Left ventricle myocardium superior (tissue), 1 donor: ENCODE results near the gene HOOK1. TPM values are rescaled to one million over a fixed set of nuclear protein-coding genes. Genes with fewer than 3 reads are reported as not detected.

Experiments used
- ATAC-seq: fragments of 200-7000 bp; cut with Tn5 transposase; one replicate; pipeline ENCODE4 v1.9.1; 2020; ENCODE audit warnings: mild to moderate bottlenecking, moderate library complexity
- DNase-seq: peaks from one replicate; pipeline ENCODE4 v3.0.0-alpha.2; 2020
- intact Hi-C: fragments of 100-400 bp; cut with micrococcal nuclease; formaldehyde crosslinking; loops from one replicate; pipeline ENCODE4 v1.11.0; 2022
- long read RNA-seq: library from polyadenylated mRNA; unstranded; transcript quantifications from one replicate; pipeline ENCODE4 v2.0.0, GENCODE V29; 2021
- total RNA-seq: library from RNA; stranded (reverse); fragmentation: NEBNext Ultra II Directional; extraction: Animal tissue kit (Norgen Biotek cat#: 25700); gene quantifications from one replicate; pipeline ENCODE4 v1.2.1, GENCODE V29; 2021
- donor health status: DM: no; HTN: yes; CAD: no; lungs with severe emphysema.

Gene HOOK1
- total RNA-seq, result 10.7 TPM
- long read RNA-seq, full-length matches to known transcripts, result 2 of 7 reads
- long read RNA-seq, partial matches to known transcripts, result 3 of 7 reads
- long read RNA-seq, other reads (novel, unspliced or antisense), result 2 of 7 reads

DNA sequence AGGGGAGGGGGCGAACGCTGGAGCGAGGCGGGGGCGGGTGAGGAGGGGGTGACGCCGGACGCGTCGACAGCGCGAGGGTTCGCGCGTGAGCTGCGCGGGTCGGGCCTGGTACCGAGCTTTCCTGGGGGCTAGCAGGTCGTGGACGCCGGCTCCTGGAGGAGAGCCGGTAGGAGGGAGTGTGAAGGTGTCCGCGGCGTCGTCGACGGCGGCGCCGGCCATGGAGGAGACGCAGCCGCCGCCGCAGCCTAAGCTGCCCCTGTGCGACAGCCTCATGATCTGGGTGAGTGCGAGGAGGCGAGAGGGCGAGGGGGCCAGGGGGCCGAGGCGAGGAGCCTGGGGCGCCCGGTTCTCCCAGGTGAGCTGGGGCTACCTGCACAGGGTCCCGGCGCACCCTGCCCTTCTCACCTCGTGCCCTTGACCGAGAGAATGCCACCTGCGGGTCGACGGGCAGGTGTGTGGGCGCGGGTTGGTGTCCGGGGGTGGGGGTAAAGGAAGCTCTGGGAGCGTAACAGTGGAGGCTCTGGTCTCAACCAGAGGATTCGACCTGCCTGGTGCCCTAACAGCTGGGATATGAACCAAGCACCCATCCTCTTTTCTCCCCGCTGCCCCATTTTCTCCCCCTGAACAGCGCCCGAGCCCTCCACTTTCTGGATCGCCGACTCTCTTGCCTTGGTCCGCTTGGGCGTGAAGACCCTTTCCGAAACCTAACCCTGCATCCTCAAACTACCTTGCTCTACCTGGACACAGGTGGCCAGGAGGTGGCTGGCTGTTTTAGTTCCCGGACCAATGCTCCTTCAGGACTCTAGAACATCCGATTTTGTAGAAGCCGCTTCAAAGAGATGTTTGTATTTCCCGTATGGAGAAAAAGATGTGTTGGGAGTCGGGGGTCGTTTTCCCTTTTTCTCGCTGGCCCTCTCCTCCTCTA lies at the start of gene HOOK1:
TSS of gene HOOK1 (plus strand) at position 49 of the 925 bp plus-strand sequence. CDS start at position 218, 169 bp downstream.
- DNase-seq, result no peak
- peak; percentile 27 for ATAC-seq
- intact Hi-C loops, result no loop called here

DNA sequence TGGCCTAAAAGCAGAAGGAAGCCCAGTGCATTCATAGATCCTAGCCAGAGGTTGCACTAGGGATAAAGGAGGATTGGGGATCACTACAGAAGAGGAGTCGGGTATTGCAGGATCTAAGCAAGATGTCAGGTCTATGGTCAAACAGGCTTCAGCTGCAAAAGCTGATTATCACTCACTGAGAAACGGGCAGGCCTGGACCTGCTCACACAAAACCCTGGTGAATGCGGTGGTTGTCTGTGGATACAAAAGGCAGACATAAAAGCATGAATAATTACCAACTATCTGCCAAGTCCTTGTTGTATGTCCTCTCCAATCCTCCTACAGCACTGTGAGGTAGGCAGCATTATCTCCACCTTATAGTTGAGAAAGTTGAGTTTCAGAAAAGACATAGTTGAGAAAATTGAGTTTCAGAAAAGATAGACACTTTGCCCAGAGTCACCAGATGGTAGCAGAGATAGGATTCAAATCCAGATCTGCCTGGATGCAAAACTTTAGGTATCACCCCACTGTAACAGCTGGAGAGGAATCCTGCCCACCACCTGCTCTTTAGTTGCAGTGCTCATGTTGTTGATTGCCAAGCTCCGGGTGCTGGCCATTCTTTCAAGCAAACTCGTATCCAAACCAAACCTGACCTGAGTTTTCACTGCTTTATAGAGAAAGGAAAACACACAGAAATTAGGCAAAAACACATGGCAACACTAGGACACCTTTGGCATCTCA lies 49.6 kb upstream of the HOOK1 start:
- DNase-seq (no peak), ATAC-seq (no peak)
- intact Hi-C loops, result no loop called here

DNA sequence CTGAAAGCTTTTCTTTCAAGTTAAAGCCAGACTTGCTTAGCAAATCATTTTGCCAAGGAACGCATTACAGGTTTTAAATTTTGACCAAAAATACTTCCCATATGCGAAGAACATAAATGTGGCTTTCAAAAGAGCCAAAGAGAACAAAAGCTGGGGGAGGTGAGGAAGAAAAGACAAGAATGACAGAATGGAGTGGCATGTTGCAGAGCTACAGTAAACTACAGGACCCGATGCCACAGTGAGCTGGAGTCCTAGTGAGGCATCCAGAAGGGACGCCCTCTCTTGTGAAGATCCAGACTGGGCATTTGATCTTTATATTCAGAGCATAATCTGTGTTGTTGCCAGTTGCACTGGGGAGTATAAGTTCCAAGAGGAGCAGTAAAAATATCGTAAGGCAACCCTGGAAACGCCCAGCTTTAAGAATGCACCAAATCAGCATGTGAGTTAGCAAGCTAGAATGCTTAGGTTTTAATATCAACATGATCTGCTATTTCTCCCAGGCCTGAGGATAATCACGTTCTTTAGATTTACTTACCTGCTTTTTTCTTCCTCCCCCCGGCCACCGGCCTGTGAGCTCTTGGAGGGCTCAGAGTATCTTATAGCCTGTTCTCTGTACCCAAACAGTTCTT lies 48.4 kb upstream of the HOOK1 start:
- no peak for ATAC-seq
- intact Hi-C loops, result no loop called here
- no peak for DNase-seq

DNA sequence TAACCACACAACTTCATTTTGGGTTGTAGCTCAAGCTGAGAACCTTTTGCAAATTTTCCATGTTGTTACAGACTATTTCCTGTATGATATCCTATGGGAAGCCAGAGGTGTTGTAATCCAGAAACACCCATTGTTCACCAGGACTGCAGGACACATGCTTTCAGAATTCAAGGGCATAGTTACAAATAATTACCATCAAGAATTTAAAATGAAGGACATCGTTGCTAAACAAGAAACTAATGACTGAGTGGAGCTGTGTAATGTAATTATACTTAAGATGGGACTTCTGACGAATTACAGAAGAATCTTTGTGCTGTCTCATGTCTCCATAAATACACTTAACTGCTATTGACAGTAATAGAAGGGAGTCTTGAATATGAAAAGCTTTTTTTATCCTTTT lies 47.6 kb upstream of the HOOK1 start:
- DNase-seq (no peak), ATAC-seq (no peak)
- intact Hi-C loops, result no loop called here

DNA sequence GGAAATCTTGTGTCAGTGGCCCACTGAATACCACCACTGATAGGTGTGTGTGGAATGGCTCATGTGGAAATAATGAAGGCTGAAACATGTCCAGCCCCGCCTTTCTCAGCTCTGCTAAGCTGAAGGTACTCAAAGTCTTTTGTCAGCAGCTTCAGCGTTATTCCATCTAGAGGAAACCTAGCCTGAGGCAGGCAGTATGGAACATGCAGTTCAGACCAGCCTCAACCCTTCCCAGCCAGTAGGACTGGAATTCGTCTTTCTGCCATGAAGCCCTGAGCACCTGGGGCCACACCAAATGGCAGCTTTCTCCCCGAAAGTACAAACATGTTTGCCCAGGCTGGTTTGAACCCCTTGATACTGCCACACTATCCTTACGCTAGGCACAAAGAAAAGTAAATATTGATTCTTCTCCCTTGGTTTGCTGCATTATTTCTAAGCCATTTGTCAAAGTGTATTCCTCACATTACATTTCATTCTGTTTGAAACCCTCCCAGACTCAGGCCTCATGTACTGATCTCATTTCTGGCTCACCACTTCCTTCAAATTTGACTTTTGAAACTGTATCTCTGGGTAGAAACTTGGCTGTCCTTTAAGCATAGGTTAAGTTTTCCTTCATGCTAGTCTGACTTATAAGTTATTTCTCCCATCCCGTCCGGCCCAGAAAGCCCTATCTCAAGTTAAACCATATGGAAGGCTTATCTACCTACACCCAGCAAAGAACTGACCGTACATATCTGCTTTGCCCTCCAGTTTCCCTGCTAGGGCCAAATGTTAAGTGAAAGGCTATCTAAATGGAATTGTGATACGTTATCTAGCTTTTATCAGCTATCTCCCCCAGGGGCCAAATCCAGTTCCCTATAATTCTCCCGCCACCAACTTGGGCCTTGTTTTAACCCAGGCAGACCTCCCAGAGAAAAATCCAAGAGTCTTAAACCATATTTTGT lies 45.7 kb upstream of the HOOK1 start:
- intact Hi-C loops, result no loop called here
- no peak for DNase-seq
- no peak for ATAC-seq

DNA sequence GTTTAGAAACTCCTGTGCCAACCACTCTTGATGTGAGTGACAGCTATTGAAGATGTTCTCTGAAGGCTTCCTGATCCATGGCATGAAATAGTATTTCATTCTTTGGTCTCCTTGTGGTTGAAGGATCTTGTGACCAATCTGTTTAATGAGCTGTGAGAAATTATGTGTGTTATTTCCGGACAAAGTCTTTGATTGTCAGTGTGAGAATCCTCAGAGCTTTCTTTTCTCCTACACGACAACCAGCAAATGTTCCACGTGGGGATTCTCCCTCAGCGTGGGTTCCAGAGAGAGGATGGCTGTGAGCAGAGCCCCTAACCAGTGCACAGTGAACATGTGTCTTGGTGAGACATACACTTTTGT lies 45.0 kb upstream of the HOOK1 start:
- no peak for ATAC-seq

DNA sequence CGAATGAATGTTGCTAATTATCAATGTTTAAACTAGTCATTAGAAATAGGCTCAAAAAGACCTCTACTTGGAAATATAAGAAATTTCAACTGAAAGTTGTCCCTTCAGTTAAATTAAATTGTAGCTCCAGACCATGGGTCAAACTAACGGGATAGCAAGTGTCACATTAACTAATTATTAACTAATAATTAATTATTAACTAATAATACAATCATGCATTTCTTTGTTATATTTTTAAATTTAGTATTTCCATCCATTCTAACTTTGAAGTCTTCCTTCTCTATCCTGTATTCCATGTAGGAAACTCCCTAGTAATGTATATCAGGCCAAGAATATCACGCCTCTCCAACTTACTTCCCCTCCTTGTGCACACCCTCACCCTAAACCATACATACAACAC lies 43.4 kb upstream of the HOOK1 start:
- ATAC-seq (no peak), DNase-seq (no peak)
- intact Hi-C loops, result no loop called here

More for the DNA sequence above, 45.0 kb upstream of the HOOK1 start:
- DNase-seq, result no peak
- intact Hi-C loops, result no loop called here

DNA sequence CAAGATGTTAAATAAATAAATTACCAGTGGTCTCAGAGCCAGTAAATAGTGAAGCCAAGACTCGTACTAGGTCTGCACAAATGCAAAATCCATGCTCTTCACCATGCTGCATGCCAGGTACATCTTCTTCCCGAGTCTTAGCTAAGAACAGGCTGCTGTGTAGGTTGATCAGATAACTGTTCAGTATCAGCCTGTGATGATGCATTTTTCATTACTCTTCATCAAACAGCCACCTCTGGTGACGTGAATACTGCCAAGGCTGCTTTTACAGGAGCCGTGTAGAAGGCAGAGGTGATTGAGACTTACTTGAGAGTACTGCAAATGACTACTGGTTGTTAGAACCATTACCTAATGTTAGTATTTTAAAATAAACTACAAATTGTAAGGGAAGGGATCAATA lies 39.3 kb upstream of the HOOK1 start:
- intact Hi-C loops, result no loop called here
- no peak for DNase-seq

DNA sequence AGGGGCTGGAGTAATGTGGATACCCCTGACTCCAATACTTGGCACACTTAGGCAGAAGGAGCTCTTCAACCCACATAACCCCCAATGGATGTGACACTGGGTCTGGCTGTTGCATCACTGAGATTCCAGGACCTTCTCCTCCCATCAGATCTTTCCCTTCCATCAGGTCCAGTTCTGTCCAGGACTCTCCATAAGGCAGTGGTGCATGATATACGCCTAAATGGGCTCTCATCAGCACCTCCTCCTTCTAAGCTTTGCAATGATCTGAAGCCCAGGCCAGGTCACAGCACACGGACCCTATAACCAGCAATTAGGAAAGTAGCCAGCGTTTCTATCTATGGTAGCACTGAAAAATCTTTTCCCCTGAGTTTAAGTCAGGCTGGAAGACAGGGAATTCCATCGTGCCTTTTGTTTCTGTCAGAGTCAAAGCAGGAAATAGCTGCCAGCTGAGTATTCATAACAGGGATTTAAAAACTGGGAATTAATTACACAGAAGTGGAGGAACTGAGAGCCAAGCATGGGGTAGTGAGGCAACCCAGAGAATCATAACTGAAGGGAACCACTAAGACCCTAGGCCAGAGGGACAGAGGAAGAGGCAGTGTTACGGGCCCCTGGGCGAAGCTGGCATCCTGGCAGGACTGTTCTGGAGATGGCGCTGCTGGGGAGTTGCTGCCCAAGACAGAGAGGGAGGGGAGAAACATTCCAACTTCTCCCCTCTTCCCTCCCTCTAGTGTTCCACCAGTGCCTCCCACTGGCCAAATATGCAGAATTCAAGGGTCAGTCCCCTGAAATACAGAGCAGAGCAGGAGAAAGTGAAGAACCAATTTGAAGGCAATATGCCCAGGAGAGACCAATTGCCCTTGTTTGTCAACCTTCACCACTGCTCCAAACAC lies 37.5 kb upstream of the HOOK1 start:
- ATAC-seq (no peak), DNase-seq (no peak)
- intact Hi-C loops, result no loop called here

More for the DNA sequence above, 39.3 kb upstream of the HOOK1 start:
- ATAC-seq, result no peak

DNA sequence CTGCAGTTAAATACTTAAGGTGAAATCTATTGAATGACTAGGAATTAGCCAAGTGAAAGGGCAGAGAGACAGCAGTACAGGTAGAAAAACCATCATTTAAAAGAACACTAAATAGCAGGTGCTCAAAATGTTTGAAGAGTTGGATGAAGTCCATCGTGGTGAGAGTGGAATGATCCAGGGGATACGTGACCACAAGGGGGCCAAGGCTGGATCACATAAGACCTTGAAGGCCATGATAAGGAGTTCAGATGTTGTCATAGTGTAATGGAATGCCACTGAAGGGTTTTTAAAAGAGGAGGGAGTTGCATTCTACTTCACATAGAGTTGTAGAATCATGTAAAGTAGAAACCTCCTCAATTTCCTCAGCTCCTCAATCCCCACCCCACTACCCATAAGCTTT lies 34.8 kb upstream of the HOOK1 start:
- intact Hi-C loops, result no loop called here
- no peak for DNase-seq
- no peak for ATAC-seq

DNA sequence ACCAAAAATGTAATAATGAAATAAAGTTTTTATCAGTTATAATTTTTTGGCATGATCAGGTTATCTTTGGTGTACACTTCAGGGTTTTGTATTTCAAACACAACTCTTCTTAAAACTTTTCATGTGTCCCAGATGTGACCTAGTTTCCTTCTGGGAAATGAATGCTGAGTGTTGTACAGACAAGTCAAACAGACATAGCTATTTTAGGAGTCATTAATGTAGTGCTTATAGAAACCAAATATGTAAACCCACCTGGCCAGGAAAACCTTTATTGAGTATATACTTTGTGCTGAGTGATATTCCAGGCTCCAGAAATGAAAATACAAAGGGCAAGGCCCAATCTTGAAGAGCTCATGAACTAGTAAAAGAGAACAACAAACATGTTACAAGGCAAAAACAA lies 25.9 kb upstream of the HOOK1 start:
- ATAC-seq, result no peak

DNA sequence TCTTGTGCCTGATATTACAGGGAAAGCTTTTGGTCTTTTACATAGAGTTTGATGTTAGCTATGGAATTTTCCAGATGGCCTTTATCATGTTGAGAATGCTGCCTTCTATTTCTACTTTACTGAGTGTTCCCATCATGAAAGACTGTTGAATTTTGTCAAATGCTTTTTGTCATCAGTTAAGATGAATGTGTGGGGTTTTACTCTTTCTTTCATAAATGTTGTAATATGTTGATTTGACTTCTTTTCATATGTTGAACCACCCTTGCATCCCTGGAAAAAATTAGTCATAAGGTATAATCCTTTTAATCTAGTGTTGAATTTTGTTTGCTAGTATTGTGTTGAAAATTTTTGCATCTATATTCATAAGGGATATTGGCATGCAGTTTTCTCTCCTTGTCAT lies 16.1 kb upstream of the HOOK1 start:
- no peak for ATAC-seq
- intact Hi-C loops, result no loop called here
- no peak for DNase-seq

More for the DNA sequence above, 25.9 kb upstream of the HOOK1 start:
- DNase-seq, result no peak
- intact Hi-C loops, result no loop called here

DNA sequence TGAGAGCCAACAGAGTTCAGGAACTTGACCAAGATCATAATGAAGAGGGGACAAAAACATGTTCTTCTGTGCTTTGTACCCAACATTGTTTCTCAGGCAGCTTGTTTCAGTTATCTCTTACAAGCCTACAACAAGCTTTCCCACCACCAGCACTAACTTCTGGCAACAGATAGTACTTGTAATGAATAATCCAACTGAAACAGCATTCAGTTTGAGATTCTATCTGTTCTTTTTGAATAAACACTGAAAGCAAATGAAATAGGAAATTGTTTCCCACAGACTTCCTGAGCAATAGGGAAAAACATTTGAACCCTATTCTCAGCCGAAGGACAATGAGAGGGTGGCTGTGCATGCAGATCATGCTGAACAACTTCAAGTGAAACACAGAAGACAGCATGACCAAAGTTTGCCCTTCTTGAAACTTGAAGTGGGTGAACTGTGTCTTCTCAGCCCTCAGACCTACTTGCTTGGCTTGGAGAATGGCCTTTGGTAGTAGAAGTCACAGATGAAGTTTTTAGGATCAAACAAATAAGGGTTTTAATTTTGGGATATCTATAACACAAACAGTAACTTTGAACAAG lies 11.2 kb upstream of the HOOK1 start:
- ATAC-seq, result no peak
- intact Hi-C loops, result no loop called here
- DNase-seq, result no peak

DNA sequence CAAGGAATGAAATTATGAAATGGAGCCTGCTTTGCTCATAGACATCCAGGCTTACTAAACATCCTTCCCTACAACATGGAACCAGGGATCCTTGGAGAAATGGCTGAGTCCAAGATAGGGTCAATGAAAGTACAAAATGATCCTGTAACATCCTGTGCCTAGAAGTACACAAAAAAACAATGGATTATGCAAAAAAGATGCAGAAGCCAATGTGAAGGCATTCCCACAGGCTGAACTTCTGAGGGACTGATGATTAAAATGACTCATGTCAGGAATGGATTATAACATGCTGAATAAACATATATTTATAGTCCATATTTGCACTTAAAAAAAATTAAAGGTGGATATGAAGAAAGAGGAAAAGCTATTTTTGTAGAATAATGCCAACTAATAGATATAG lies 10.4 kb upstream of the HOOK1 start:
- ATAC-seq (no peak), DNase-seq (no peak)
- intact Hi-C loops, result no loop called here

DNA sequence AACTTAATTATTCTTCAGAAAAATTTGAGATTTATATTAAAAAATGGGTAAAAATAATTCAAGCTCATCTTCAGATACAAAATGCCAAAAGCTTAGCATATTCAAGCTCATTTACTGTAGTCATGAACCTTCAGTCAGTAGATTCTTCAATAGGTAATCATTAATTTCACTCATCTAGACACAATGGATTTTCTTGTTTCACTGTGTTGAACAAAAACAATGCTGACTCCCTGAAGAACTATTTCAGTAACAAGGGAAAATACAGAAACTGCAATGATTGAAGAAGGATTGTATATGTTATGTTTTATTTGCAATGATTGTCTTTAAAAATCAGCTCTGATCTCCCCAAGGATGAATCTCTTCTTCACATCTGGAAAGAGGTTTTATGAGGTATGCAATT lies 9.2 kb upstream of the HOOK1 start:
- ATAC-seq (no peak), DNase-seq (no peak)
- intact Hi-C loops, result no loop called here

DNA sequence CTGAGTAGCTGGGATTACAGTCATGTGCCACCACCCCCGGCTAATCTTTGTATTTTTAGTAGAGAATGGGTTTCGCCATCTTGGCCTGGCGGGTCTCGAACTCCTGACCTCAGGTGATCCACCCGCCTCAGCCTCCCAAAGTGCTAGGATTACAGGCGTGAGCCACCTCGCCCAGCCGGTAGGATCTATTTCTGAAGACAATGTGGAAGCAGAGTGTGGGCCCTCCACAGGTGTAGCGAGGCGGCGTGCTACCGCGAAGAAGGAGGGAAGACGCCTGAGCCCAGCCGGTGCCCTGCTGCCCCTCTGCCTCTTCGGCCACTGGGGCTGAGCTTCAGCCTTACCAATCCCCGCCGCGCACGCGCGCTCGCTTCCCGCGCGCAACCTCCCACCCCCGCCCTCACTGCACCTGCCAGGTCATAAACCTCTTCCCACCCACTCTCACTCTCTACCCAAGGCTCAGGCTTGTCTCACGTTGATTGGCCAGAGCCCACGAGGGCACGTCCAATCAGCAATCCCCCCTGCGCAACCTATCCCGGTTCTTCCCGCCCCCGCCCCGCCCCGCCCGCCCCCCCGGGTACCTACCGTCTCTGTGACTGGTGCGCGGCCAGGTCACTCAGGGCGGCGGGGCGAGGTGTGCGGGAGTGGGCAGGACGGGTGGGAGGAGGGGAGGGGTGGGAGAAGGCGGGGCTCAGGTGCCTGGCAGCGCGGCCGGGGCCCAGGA lies 409 bp upstream of the HOOK1 start:
- intact Hi-C loops, result no loop called here
- DNase-seq (peak; percentile 89), ATAC-seq (peak; percentile 94)

DNA sequence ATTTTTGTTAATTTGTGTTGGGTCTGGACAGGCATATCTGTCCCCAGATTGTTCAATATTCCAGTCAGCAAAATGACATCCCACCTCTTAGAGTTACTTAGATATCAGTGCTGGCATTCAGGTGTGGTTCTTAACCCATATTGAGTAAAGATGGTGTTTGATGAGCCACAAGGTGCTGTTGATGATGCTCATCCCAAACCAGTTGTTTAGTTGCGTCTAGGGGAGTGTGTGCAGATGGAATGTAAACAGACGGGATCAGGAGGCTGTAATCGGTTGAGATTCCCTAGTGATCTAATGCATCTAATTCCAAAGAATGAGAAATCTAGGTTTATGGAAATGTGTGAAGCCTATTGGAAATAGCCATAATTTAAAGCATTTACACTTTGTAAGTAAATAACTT lies 1.1 kb downstream of the HOOK1 start:
- DNase-seq, result no peak
- intact Hi-C loops, result no loop called here
- no peak for ATAC-seq
